HG03439 (cell line): Measurements from ENCODE around the gene RPA3.

Source experiments
- ATAC-seq: cut with Tn5 transposase; IDR thresholded peaks from one replicate; pipeline ENCODE4 v1.9.1; 2021; ENCODE audit warnings: mild to moderate bottlenecking, moderate library complexity; ENCODE audit not compliant: unreplicated experiment

Gene RPA3

GRCh38 chr7:7736671-7737070 lies 18.3 kb upstream of the RPA3 start:
- no peak for ATAC-seq

- no peak for ATAC-seq
Observed at GRCh38 chr7:7732621-7733281, 14.3 kb upstream of the RPA3 start.

DNA sequence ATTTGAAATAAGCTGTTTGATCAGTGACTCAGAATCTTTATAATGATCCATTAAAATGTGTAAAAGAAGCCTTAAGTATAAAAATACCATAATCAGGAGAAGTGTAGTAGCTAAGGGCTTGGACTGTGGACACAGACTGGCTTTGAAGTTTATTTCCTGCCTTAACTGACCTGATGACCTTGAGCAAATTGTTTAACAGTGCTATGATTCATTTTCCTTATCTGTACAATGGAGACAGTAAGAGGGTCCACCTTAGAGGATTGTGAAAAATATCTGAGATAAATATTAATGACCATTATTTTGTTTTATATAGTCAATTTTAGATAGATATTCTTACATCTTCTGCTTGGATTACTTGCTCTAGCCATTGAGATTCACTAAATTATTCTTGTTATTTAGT lies 13.3 kb upstream of the RPA3 start:
- ATAC-seq: no peak

- ATAC-seq: no peak
Observed at GRCh38 chr7:7720750-7721621, 2.6 kb upstream of the RPA3 start.

GRCh38 chr7:7720193-7720592 lies 1.8 kb upstream of the RPA3 start:
- no peak for ATAC-seq

DNA sequence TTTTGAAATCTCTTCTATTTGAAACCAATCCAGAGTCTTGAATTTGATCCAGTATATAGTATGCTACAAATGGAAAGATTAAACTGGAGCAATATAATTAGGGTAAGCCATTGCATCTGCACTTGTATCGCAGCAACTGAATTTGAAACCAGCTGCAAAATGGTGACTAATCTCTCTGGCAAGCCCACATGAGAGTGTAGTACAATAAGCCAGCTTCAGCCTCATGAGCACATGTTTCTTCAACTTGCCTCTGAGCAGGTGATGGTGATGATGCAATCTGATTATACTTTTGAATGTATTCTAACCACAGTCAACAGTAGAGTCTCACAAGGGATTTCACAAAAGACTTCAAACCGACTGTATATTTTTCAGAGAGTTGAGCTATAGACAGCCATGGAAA lies 829 bp upstream of the RPA3 start:
- ATAC-seq: peak; percentile 98

DNA sequence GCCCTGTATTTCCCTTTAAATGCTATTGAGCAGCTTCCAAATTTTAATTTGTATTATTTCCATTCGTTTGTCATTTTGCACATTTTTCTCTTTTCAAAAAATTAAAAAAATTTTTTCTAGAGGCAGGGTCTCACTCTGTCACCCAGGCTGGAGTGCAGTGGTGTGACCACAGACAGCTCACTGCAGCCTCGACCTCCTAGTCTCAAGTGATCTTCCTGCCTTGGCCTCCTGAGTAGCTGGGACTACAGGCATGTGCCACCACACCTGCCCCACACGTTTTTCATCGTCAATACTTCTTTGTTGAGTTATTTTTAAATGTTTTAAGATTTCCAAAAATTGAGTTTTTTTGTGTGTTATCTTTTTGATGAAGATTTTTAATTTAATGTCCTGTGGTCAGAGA lies 4.7 kb downstream of the RPA3 start:
- no peak for ATAC-seq

- ATAC-seq: no peak
Observed at GRCh38 chr7:7710469-7710868, 7.9 kb downstream of the RPA3 start.

DNA sequence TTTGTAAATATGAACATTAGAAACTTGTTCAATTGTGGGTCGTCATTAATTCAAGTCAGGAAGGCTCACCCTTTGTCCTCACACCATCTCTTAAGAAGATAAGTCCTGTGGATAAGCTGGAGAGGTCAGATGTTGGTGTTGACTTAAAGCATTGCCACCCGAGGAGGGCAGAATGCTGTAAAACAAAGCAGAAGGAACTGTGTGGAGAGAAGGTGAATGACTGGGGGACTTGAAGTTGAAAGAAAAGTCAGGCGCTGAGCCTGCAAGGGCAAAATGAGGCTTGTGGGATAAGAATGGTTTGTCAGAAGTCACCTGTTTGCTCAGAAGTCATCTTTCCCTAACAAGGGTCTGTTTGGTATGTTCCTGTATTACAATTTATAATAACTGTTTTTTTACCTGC lies 9.1 kb downstream of the RPA3 start:
- no peak for ATAC-seq

DNA sequence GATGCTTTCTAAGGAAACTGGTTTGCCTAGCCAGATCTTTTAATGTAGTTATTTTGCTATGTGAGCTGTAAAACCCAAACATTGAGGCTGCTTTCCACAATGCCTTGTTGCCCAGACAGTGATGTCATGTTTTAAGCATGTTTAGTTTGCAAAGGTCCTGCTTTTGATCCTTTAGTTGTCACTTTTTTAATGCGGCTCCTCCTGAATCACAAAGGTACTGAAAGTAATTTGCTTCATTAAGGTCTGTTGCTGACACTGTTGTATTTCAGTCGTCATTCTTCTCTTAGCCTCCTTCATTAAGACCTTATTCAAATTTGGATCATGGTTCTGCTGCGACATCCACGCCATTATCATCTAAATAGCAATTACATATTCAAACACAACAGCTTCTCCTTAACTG lies 10.6 kb downstream of the RPA3 start:
- no peak for ATAC-seq

DNA sequence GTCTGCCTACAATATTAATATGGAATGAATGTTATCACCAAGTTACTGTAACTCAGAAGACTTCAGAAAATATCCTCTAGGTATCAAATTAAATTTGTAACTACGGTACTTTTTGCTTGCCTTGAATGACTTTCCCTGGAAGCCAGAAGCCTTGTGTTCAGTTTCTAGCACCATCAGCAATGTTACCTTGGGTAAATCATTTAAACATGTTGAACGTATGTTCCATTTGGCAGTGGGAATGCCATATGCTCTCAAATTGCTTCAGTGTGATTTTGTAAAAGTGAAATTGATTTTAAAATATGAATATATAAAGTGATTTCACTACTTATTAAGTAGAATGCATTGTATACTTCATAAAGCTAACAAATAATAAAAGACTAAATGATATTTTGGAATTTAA lies 11.2 kb downstream of the RPA3 start:
- ATAC-seq: no peak

- no peak for ATAC-seq
Observed at GRCh38 chr7:7706556-7707172, 11.7 kb downstream of the RPA3 start.

GRCh38 chr7:7706101-7706511 lies 12.3 kb downstream of the RPA3 start:
- no peak for ATAC-seq

DNA sequence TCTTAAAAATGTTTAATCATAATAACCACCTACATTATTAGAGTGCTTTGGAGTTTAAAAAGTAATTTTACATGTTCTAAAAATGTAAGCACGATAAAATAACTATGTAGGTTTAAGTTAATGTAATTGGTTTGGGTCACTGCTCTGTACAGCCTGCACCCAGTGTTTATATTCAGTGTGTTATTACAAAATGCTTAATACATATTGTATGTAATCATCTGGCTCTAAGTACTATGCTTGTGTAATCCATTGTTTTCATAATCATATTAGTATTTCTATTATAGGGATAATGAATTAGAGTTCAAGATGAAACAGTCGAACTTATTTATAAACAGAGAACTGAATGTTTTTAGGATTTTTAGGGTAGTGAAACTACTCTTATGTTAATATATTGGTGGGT lies 13.1 kb downstream of the RPA3 start:
- no peak for ATAC-seq

- no peak for ATAC-seq
Observed at GRCh38 chr7:7704867-7705266, 13.5 kb downstream of the RPA3 start.

- ATAC-seq: no peak
Observed at GRCh38 chr7:7703427-7703826, 15.0 kb downstream of the RPA3 start.

DNA sequence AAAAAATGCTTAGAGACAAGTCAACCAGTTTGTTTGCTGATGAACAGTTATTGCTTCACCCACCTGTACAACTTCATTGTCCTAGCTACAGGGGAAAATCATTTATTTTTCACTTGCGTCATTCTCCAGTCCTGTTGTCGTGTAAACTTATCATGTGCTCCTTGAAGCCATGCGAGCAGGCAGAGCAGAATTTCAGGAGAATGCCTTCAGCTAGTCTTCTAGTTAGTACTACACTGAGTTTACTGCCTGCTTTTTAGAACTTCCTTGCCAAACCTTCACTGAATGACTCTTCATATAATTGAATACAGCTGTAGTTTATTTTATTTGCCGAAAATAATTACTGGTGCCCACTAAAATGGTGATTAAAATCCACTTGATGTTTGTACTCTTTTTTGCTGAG lies 15.6 kb downstream of the RPA3 start:
- ATAC-seq: no peak

- no peak for ATAC-seq
Observed at GRCh38 chr7:7701527-7701926, 16.9 kb downstream of the RPA3 start.

DNA sequence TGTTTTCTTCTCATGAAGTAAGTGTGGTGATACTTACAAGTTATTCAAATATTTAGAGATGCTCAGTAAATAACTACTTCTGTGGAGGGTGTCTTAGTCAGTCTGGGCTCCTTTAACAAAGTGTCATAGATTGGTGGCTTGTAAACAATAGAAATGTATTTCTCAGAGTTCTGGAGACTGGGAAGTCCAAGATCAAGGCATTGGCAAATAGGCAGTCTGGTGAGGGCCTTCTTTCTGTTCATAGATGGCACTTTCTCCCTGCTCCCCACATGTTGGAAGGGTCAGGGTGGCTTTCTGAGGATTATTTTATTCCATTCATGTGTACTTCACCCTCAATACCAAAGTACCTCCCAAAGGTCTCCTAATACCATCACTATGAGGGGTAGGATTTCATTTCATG lies 18.4 kb downstream of the RPA3 start:
- no peak for ATAC-seq

DNA sequence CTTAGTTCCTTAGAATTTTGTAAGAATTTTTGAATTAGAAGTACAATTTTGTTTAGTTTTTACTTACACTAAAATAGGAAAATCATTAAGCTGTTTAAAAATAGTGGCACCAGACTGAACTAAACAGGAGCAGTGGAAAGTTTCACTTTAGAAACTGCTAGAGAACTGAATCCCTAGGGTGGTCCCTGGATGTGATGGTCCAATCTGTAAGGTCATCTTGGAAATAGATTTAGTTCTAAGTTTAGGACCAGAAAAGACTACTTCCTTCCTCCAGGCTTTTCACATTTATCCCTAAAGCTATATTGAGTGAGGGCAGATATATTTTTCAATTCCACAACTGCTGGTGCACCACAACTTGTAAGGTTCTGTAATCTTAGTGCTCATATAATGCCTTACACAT lies 19.0 kb downstream of the RPA3 start:
- ATAC-seq: no peak

DNA sequence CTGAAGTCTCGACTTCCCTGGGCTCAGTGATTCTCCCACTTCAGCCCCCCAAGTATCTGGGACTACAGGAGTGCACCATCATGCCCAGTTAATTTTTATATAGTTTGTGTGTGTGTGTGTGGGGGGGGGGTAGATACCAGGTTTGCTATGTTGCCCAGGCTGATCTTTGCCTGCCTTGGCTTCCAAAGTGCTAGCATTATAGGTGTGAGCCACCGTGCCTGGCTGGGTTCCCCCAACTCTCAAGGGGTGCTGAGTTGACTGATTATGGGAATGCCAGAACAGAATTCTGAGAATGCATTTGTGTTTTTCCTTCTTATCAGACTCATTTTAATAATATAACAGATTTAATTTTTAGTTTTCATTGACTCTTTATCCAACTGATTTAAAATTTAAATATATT lies 19.5 kb downstream of the RPA3 start:
- no peak for ATAC-seq

DNA sequence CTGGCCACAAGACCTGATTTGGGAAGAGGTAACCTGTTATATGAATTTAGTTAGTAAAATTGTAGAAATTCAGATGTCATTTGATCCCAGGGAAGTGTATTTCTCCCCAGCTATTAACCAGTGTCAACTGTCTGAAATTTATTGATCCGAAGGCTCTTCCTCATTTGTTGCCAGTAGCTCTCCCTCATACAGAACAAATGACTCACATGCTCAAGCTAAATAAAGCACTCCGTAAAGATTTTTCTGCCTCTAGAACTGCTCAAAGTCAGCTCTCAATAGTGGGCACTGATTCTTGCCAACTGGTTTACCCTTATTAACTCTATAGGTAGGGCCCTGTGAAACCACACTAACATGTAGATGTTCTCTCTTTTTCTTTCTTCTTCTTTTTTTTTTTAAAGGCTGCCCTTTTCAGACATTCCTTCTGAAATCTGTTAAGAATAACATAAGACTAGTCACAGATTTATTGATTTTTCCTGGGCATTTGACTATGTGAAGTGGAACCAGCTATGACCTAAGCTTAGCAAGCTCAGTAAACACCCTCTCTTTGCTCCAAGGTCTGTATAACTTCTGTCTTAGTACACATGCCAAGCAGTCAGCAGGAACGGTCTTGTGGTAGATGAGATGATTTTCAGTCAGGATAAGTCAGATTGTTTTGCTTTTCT lies 21.8 kb downstream of the RPA3 start:
- no peak for ATAC-seq
